Stimulated activated CD4-positive, alpha-beta T cell treated with anti-CD3 and anti-CD28 coated beads, Interleukin-15, amount 100 ng/mL, for 48 hours (primary cell): ENCODE results near the gene GBX1.

Experiments
- DNase-seq, 2 donors: peaks; one replicate each; pipeline ENCODE4 v3.0.0-alpha.2; 2020; ENCODE audit warnings: low read depth in 2 of 2

GBX1 gene

DNA sequence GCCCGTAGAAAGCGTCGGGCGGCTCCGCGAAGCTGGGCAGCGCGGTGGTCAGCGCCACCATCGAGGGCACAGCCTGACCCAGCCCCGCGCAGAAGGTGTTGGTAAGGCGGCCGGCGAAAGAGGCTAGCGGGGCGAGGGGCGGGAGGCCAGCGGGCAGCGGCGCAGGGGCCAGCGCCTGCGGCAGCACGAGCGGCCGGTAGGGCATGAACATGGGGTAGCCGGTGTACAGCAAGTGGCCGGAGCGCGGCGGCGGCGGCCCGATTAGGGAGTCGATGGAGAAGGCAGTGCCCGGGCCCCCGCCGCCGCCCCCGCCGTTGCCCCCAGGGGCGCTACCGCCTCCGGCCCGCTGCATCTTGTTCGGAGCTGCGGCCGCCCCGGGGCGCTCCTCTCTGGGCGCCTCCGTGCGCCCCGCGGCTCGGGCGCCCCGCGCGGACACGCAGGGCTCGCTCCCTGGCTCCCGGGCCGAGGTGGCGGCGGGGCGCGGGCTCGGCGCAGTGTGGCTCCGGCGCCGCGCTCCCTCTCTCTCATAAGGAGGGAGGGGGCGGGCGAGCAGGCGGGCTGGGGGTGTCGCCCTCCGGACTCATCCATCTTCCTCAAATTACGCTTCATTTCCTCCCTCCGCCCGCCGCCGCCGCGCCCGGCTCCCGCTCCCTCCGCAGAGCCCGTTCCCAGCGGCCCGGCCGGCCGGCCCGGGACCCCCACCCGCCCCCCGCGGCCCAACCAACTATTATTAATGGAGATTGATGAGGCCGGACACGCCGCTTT lies at the start of gene GBX1:
Gene GBX1, minus strand, starts transcription at position 498 of the 765 bp plus-strand sequence. Its CDS starts 146 bp downstream, at position 352.
- DNase-seq = no peak

GRCh38 chr7:151215396-151215795 lies 47.9 kb upstream of the GBX1 start:
- no peak for DNase-seq

DNA sequence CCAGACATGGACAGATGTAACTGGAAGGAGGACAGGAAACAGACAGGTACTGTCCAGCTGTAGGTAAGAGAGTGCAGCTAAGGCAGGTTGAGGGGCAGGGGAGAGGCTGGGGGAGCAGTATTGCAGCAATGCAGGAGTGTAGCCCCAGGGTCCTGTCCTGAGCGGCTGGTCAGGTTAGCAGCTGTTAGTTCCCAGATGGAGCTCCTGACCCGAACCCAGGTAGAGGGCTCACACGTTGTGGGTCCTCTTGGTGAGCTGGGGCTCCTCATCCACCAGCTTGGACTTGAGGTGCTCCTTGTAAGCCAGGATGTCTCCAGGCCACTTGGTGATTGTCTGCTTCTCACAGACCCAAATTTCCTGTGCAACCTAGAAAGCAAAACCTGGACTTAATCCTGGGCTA lies 46.3 kb upstream of the GBX1 start:
- DNase-seq = no peak

DNA sequence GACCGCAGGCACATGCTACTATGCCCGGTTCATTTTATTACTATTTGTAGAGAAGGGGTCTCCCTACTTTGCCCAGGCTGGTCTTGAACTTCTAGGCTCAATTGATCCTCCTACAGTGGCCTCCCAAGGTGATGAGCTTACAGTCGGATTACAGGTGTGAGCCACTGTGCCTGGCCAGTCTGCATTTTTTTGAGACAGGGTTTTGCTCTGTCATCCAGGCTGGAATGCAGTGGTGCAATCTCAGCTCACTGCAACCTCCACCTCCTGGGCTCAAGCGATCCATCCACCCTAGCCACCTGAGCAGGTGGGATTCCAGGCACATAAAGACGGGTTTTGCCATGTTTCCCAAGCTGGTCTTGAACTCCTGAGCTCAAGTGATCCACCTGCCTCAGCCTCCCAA lies 45.1 kb upstream of the GBX1 start:
- DNase-seq = no peak

DNA sequence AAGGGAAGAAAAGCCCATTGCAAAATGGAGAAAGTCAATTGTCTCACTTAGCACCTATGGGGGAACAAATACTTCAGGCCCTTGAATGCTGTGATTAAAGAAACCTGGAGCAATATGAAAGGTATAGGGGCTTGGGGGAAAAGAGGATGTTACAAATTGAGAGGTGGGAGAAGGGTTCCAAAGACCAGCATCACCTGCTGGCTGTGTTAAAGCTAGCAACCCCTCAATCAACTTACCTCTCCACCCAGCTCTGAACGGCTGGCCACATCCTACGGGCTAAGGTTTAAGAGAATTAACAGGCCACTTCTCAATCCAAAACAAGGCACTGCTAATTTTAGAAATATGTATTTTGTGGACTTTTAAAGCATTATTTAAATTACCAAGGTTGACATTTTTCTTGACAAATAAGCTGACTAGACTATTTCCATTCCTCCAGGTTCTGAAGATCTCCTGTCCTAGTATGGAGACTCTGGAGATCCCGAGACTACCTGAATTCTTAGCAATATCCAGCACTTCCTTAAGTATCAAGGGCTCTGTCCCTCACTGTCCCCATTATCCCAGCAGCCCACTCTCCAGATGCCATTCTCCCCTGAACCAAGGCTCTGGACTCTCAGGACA lies 43.8 kb upstream of the GBX1 start:
- no peak for DNase-seq

- no peak for DNase-seq
Measured at GRCh38 chr7:151210087-151210854, 42.8 kb upstream of the GBX1 start, which contains the start of gene H2BK1. Gene H2BK1, minus strand, starts transcription at chr7:151210488. Its CDS starts 170 bp downstream, at chr7:151210318.

- DNase-seq = no peak
Measured at GRCh38 chr7:151209588-151209987, 42.1 kb upstream of the GBX1 start.

- DNase-seq = no peak
Measured at GRCh38 chr7:151208253-151208862, 40.9 kb upstream of the GBX1 start.

DNA sequence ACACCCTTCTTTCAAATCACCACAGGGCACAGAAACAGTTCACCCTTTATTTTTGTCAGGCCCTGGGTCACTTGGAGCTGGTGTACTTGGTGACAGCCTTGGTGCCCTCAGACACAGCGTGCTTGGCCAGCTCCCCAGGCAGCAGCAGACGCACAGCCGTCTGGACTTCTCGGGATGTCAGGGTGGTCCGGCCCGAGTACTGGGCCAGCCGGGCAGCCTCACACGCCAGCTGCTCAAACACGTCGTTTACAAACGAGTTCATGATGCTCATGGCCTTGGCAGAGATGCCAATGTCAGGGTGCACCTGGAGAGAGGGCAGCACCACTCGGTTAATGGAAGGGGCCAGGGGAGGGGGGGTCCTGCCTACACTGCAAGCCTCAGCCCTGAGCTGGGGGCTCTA lies 40.3 kb upstream of the GBX1 start:
- DNase-seq = no peak

DNA sequence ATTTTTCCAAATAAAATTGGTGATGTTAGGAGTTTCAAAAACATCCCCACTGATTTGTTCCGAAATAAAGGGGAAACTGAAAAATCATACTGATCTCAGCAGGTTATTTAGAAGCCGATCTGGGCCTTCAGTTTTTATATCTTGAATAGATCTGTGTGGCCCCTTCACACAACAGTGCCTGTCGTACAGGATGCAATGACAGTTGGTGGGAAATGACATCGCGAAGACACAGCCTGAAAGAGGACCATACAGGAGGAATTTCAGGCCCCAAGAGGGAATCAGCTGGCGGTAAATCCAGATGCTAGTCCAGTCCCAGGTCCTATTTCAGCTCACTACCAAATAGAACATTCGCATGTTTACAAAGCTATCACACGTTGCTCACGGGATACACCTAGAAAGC lies 39.8 kb upstream of the GBX1 start:
- no peak for DNase-seq

DNA sequence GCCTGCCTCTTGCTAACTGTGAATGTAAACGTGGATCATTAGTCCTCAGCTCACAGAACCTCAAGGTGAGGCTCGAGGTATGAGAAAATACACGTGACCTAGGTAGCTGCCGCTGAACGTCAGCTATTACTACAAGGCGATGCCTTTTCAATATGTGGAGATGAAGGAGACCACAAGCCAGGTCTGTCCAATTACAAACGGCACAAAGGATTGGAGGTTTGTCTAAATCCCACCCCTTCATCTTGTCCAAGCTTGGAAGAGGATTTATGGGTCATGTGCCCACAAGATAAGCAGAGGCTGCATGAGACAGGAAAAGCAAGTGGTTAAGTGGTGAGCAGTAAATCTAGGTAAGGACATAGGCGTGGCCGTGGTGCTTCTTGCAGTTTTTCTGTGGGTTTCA lies 39.4 kb upstream of the GBX1 start:
- no peak for DNase-seq

- DNase-seq = no peak
Measured at GRCh38 chr7:151205730-151206129, 38.2 kb upstream of the GBX1 start.

DNA sequence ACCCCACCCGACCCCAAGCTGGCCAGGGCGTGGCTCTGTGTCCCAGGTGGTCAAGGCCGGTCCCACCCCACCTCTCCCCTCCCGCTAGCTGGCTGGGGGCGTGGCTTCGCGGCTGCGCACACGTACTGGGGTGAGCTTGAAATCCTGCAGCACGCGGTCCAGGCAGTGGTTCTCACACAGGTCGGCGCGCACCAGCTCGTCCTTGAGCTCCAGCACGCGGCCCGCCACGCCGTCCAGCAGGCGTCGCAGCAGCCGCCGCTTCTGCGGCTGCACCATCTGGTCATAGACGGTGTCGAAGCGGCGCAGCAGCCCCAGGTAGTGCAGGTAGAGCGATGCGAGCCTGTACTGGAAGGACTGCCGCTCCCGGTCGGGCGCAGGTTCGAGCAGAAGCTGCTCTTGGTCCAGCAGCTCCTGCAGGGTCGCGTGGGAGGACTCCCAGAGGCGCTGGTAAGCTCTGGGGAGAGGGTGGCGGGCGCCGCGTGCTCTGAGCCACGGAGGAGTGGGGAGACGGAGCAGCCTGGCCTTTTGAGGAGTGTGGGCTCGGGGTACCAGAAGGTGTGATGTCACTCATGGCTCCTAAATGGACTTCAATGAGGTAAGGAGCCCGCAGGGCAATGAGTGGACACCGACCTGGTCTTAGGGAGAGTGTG lies 37.0 kb upstream of the GBX1 start:
- no peak for DNase-seq

DNA sequence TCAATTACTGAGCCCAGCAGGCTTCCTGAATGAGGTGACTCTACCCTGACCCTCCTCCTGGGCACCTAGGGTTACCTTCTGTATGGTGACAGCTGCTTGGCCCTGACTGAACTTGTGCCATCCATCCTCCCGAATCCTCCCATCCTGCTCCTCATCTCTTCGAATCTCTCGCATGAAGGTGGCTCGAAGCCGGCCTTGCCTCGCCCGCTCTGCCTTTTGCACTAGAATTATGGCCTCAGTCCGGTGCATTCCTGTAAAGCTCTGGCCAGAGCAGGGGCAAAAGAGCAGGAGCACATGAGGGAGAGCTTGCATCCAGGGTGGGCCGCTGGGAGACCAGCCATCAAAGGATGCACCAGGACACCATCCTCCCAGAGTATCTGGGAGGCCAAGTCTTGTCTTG lies 35.3 kb upstream of the GBX1 start:
- no peak for DNase-seq

GRCh38 chr7:151201751-151202150 lies 34.3 kb upstream of the GBX1 start:
- DNase-seq = no peak

DNA sequence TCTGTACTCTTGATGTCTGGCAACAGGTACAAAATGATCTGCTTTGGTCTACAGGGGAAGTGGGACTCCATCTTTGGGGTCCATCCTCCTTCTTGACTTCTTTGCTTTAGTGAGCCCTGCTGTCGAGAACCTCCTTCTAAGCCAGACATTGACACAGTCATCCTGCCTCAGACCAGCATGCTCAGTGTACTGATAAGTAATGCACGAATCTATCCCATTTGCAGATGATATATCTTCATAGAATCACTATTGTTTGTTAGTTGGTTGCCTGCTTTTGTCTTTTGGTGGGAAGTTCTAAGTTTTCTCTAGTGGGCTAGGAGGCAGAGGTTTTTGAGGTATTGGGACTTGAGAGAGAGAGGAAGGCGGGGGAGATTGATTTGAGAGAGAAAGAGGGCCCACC lies 33.9 kb upstream of the GBX1 start:
- DNase-seq = no peak

DNA sequence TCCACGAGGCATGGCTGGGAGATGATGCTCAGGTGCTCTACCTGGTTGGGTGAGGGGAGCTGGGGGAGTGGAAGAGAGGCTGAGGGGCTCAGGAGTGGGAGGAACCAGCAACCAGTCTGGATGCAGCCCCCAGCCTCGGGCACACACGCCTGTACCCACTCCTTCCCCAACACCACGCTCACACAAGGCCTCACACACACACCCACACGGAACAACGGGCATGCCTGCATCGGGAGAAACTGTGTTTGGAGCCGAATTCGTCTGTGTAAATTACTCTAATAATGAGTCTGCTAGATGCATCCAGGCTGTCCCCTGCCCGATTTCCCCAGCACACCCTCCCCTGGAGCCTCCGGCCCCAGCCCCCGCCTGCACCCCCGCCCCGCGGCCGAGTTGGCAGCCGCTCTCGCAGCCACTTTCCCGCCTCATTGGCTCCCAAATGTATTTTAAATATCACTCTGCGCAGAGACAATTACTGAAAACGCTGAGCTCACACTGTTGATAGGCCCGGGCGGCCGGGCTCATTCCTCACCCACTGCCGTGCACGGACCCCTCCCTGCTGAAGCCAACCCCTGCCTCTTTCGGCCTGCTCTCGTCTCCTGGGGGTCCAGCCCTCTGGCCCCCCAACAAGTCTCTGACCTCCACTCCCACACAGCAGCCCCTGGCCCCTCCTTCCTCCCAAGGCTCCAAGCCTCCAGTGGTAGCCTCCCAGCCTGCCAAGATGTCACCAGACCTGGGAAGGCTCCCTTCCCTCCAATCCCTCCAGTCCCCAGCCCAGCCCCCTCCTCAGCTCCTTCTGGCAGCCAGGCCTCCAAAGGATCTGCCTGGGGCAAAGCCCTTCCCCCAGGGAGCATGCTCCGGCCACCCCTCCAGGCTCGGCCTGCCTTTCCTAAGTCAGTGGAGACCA lies 31.7 kb upstream of the GBX1 start:
- DNase-seq = no peak

DNA sequence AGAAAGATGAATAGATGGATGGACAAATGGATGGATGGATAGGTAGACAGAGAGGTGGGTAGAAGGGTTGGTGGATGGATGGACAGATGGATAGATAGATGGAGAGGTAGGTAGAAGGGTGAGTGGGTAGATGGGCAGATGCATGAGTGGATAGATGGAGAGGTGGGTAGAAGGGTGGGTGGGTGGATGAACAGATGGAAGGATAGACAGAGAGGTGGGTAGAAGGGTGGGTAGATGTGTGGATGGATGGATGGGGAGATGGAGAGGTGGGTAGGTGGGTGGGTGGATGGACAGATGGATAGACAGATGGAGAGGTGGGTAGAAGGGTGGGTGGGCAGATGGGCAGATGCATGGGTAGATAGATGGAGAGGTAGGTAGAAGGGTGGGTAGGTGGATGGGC lies 30.4 kb upstream of the GBX1 start:
- DNase-seq = no peak

DNA sequence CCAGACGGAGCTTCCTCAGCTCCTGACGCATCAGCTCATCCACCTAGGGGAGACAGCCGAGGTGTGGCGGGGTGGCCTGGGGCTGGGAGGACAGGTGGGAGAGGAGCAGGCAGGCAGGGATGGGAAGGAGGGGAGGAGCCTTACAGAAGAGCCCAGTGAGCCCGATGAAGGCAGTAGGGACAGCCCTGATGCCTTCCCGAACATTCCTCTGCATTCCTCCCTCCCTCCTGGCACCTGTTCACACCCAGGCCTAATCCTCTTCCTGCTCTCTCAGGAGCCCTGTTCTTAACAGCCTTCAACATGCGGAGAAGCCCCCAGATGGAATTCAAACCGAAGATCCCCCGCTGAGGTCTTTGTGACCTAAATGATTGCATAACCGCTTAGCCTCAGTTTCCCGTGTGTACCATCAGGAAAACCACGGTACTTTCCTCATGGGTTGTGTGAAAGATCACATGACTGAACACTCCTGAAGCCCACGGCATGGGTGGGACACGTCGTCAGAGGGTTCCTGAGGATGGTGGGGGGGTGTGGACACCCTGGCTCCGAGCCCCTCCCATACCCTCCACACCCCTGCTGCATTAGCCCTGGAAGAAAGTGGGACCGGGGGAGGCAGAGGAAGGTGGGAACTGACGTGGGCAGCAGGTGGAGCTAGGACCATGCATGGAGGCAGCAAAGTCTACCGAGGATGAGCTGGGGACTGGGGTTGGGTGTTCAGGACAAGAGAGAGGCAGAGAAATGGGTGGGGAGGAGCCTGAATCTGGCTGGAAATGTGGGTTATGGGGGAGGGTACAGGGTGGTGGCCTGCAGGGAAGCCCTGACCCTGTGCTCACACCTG lies 28.3 kb upstream of the GBX1 start:
- DNase-seq = no peak

GRCh38 chr7:151194188-151194587 lies 26.7 kb upstream of the GBX1 start:
- DNase-seq = no peak
